Lower leg skin (tissue), 4 donors: ENCODE measurements around the gene DTNA. TPM values are rescaled to one million over a fixed set of nuclear protein-coding genes. Genes with fewer than 3 reads are reported as not detected.

ENCODE experiments used
- DNase-seq, 2 donors: peaks; one replicate each; pipeline ENCODE4 v3.0.0-alpha.2; 2019; ENCODE audit warnings: low spot score in 2 of 2
- H3K4me3 ChIP-seq: fragments of 200-600 bp; sonication (generic); 2 replicates; pipeline ENCODE4 v1.5.1; 2017; ENCODE audit warnings: mild to moderate bottlenecking, low read depth; ENCODE audit not compliant: poor library complexity, severe bottlenecking
- CTCF ChIP-seq, 3 donors: fragments of 450-650 bp; IDR thresholded peaks; one replicate each; pipeline ENCODE4 v1.5.1; 2016; ENCODE audit warnings: antibody characterized with exemption in 3 of 3, mild to moderate bottlenecking in 3 of 3, moderate library complexity in 2 of 3
- POLR2A ChIP-seq, 2 donors: fragments of 450-650 bp; IDR thresholded peaks; one replicate each; pipeline ENCODE4 v1.6.1; 2016 to 2017; ENCODE audit warnings: antibody characterized with exemption in 2 of 2, mild to moderate bottlenecking in 1 of 2, moderate library complexity in 1 of 2
- WGBS, 2 donors: methylation state at CpG; one replicate each; pipeline ENCODE4 v1.1.5; 2018; 5-methylcytosine and 5-hydroxymethylcytosine counted together
- intact Hi-C: fragments of 100-400 bp; cut with DNase I; formaldehyde crosslinking; loops from one replicate; pipeline ENCODE4 v1.15.0; 2023; ENCODE audit warnings: low total_unique reads
- total RNA-seq, 4 donors: library from RNA; depleted of rRNA; stranded (reverse); fragments of >200 nt; gene quantifications; one replicate each; pipeline ENCODE4 v1.1.0, GENCODE V29; 2016

The DTNA gene
- total RNA-seq, 4 donors from 2014 or later, result 3.3 to 8.0 (median 5.7) TPM

GRCh38 chr18:34929336-34929780, 219.3 kb downstream of the DTNA start:
- TF ChIP-seq CTCF (IDR thresholded peaks at IDR 0.05), result no peak
- TF ChIP-seq POLR2A (IDR thresholded peaks at IDR 0.05), result no peak
- intact Hi-C loops, result no loop called here
- no peak for DNase-seq

DNA sequence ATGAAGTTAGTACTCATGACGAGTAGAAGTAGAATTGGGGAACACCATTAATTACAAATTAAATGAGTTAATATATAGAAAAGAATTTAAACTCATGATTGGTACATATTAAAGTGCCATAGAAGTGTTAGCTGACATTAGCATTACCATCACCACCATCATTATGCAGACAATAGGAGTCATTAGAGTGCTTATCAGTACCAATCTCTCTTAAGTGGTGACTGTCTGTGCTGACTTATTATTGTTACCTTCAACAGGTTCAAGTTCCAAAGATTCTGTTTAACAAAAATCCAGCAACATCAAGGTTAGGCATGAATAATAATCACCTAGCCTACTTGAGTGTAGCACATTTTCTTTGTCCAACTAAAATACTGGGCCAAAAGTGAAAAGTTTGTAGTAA, 222.3 kb downstream of the DTNA start:
- no peak overlapping the region for H3K4me3 ChIP-seq
- no peak for DNase-seq
- TF ChIP-seq POLR2A (IDR thresholded peaks at IDR 0.05), result no peak
- TF ChIP-seq CTCF (IDR thresholded peaks at IDR 0.05), result no peak
- 91 to 92% methylated on average over 1 of the region's 1 CpG for WGBS, 2 donors
- intact Hi-C loops, result no loop called here

More at GRCh38 chr18:34929336-34929780, 219.3 kb downstream of the DTNA start:
- WGBS, 2 donors, result 73 to 83% methylated on average over 2 of the region's 2 CpGs
- H3K4me3 ChIP-seq, result no peak overlapping the region

DNA sequence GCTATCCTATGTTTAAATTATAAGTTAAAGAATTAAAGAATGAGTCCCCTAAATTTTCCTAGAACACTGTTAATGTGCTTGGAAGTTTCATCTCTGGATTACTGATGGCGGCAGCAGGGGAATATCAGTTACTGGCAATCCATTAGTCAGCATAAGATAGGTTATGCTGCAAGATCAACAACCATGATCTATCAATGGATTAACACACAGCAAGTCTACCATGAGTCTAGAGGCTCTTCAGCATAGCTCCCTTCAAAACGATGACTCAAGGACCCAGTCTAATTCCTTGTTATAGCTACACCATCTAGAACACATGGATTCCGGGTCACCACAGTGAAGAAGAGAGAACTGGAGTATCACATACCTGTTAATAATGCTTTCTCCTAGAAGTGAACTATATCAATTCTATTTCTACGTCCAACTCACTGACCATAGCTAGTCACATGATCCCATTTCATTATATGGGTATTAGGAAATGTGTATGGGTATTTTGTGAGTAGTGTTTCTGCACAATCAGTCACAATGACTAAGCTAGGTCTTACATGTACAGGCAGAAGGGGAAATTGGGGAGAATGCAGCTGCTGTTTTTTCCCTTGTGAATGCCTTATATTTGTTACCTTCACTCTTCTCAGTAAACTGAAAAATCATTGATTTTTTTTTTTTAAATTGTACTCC, 222.8 kb downstream of the DTNA start:
- 92 to 95% methylated on average over 4 of the region's 4 CpGs for WGBS, 2 donors
- TF ChIP-seq CTCF (IDR thresholded peaks at IDR 0.05) (no peak), POLR2A (IDR thresholded peaks at IDR 0.05) (no peak)
- DNase-seq, result no peak
- no peak overlapping the region for H3K4me3 ChIP-seq
- intact Hi-C loops, result no loop called here

GRCh38 chr18:34933909-34934661, 224.0 kb downstream of the DTNA start:
- 59 to 70% methylated on average over 1 of the region's 1 CpG for WGBS, 2 donors
- intact Hi-C loops, result no loop called here
- no peak for DNase-seq
- TF ChIP-seq CTCF (IDR thresholded peaks at IDR 0.05), result no peak
- no peak for TF ChIP-seq POLR2A (IDR thresholded peaks at IDR 0.05)
- no peak overlapping the region for H3K4me3 ChIP-seq

GRCh38 chr18:34936772-34937171, 226.7 kb downstream of the DTNA start:
- DNase-seq, result no peak
- TF ChIP-seq POLR2A (IDR thresholded peaks at IDR 0.05) (no peak), CTCF (IDR thresholded peaks at IDR 0.05) (no peak)
- no peak overlapping the region for H3K4me3 ChIP-seq
- intact Hi-C loops, result no loop called here
- 70 to 79% methylated on average over 3 of the region's 3 CpGs for WGBS, 2 donors
